MM.1S (cell line): ENCODE measurements around the gene TSPY4.
"Not testable (repeated sequence)": the region's sequence is repeated elsewhere in the genome, so short reads cannot be mapped to it uniquely, and the experiment has no call there.

Source experiments
- DNase-seq: peaks from one replicate; pipeline ENCODE4 v3.0.0-alpha.2; 2015
- H2AFZ ChIP-seq: fragments of 300-600 bp; sonication (generic); 2 replicates; pipeline ENCODE4 v1.6.0; 2016; ENCODE audit warnings: antibody characterized with exemption, low read length
- H3F3A ChIP-seq: fragments of 300-600 bp; sonication (generic); 2 replicates; pipeline ENCODE4 v1.6.1; 2016; ENCODE audit warnings: mild to moderate bottlenecking, antibody characterized with exemption, low read length, moderate library complexity, mixed read lengths; ENCODE audit not compliant: insufficient read depth
- H3K27ac ChIP-seq: fragments of 300-600 bp; sonication (generic); 2 replicates; pipeline ENCODE4 v1.5.1; 2016; ENCODE audit warnings: mild to moderate bottlenecking, low read length
- H3K27me3 ChIP-seq: fragments of 300-600 bp; sonication (generic); replicated peaks from 2 replicates; pipeline ENCODE4 v1.6.0; 2016; ENCODE audit warnings: low read length; ENCODE audit not compliant: insufficient read depth
- H3K36me3 ChIP-seq: fragments of 300-600 bp; sonication (generic); replicated peaks from 2 replicates; pipeline ENCODE4 v1.6.1; 2016; ENCODE audit warnings: mild to moderate bottlenecking, low read length, mixed read lengths; ENCODE audit not compliant: insufficient read depth
- H3K4me1 ChIP-seq: fragments of 300-600 bp; sonication (generic); 2 replicates; pipeline ENCODE4 v1.6.1; 2016; ENCODE audit warnings: low read length, mixed read lengths
- H3K4me2 ChIP-seq: fragments of 300-600 bp; sonication (generic); 2 replicates; pipeline ENCODE4 v1.6.0; 2016; ENCODE audit warnings: low read depth, low read length
- H3K4me3 ChIP-seq: fragments of 300-600 bp; sonication (generic); 2 replicates; pipeline ENCODE4 v1.5.1; 2016; ENCODE audit warnings: low read length, mixed read lengths
- H3K79me2 ChIP-seq: fragments of 300-600 bp; sonication (generic); 2 replicates; pipeline ENCODE4 v1.6.1; 2016; ENCODE audit warnings: mixed run types, low read length, mixed read lengths
- H3K9ac ChIP-seq: fragments of 300-600 bp; sonication (generic); 2 replicates; pipeline ENCODE4 v1.6.1; 2016; ENCODE audit warnings: low read length, mixed read lengths
- H3K9me2 ChIP-seq: fragments of 300-600 bp; sonication (generic); replicated peaks from 2 replicates; pipeline ENCODE4 v1.6.1; 2016; ENCODE audit warnings: mild to moderate bottlenecking, low read length, mixed read lengths; ENCODE audit not compliant: insufficient read depth
- H3K9me3 ChIP-seq: fragments of 300-600 bp; sonication (generic); replicated peaks from 2 replicates; pipeline ENCODE4 v1.6.1; 2016; ENCODE audit warnings: mild to moderate bottlenecking, low read length, mixed read lengths; ENCODE audit not compliant: insufficient read depth
- H4K20me1 ChIP-seq: fragments of 300-600 bp; sonication (generic); 2 replicates; pipeline ENCODE4 v1.6.1; 2016; ENCODE audit warnings: mild to moderate bottlenecking, low read length, moderate library complexity, mixed read lengths; ENCODE audit not compliant: insufficient read depth
- CTCF ChIP-seq: fragments of 300-600 bp; sonication (generic); IDR thresholded peaks from 2 replicates; pipeline ENCODE4 v1.5.1; 2016; ENCODE audit warnings: antibody characterized with exemption, low read length, mixed read lengths
- EZH2 ChIP-seq: fragments of 300-600 bp; sonication (generic); optimal IDR thresholded peaks from 2 replicates; pipeline ENCODE3; 2017; ENCODE audit warnings: low read depth, mild to moderate bottlenecking, antibody characterized with exemption, low read length, mixed read lengths
- EZH2phosphoT487 ChIP-seq: fragments of 300-600 bp; sonication (generic); IDR thresholded peaks from 2 replicates; pipeline ENCODE4 v1.6.1; 2018; ENCODE audit warnings: antibody characterized with exemption, low read length

The TSPY4 gene, protein sequence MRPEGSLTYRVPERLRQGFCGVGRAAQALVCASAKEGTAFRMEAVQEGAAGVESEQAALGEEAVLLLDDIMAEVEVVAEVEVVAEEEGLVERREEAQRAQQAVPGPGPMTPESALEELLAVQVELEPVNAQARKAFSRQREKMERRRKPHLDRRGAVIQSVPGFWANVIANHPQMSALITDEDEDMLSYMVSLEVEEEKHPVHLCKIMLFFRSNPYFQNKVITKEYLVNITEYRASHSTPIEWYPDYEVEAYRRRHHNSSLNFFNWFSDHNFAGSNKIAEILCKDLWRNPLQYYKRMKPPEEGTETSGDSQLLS

DNA sequence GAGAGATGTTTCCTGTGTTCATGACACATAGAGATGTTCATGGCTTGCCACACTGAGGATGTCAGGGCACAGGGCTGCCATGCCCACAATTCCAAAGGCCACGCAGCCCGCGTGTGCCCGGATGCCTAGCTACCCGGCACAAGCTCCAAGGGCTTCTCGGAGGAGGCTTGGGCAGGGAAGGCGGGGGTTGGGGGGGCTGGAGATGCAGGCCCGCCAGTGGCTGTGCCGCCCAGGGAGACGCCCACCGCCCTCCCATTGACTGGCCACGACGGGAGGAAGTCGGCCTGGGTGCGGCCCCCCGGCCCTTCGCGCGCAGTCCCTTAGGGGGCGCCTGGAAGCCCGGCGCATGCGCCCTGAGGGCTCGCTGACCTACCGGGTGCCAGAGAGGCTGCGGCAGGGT, at the start of gene TSPY4:
Gene TSPY4, plus strand, starts transcription at position 301 of the 400 bp plus-strand sequence. Its CDS starts 46 bp downstream, at position 347.
- not testable (repeated sequence) for H3K36me3 ChIP-seq, H3K79me2 ChIP-seq, H3K4me1 ChIP-seq, H3K4me3 ChIP-seq, H3K27me3 ChIP-seq, H2AFZ ChIP-seq, DNase-seq, H3F3A ChIP-seq, H3K9me2 ChIP-seq, H3K9ac ChIP-seq, H4K20me1 ChIP-seq, H3K9me3 ChIP-seq, H3K4me2 ChIP-seq, H3K27ac ChIP-seq

- Histone ChIP-seq H3K4me2 (no peak overlapping the region), H3K4me1 (no peaks in the 10 kb centered on the region), H3K9me3 (no peaks in the 10 kb centered on the region), H3K9ac (no peak overlapping the region), H3K36me3 (no peaks in the 10 kb centered on the region), H4K20me1 (no peaks in the 10 kb centered on the region), H3K27me3 (no peaks in the 10 kb centered on the region), H2AFZ (no peak overlapping the region), H3K4me3 (no peak overlapping the region), H3K9me2 (no peaks in the 10 kb centered on the region), H3K27ac (no peak overlapping the region), H3F3A (no peaks in the 10 kb centered on the region), H3K79me2 (no peaks in the 10 kb centered on the region)
- TF ChIP-seq EZH2 (no peak), EZH2phosphoT487 (no peak), CTCF (no peak)
- no peak for DNase-seq
These were observed 16.3 kb upstream of the TSPY4 start for GRCh38 chrY:9320996-9321395.

- H3K4me3 ChIP-seq, H3K79me2 ChIP-seq, DNase-seq, H3K4me2 ChIP-seq, H3K9ac ChIP-seq, H3K9me3 ChIP-seq, H3K27me3 ChIP-seq, H2AFZ ChIP-seq, H3F3A ChIP-seq, H3K9me2 ChIP-seq, H3K4me1 ChIP-seq, H3K27ac ChIP-seq, H4K20me1 ChIP-seq, H3K36me3 ChIP-seq: not testable (repeated sequence)
These were observed 20.2 kb downstream of the TSPY4 start, which contains the start of gene TSPY8 for GRCh38 chrY:9357497-9357896. TSPY8 (plus strand) TSS chrY:9357797; CDS start chrY:9357843, 46 bp downstream.
